GM12891 (cell line): ENCODE measurements around the gene DNER.

Experiments used
- POLR2A ChIP-seq: IDR thresholded peaks from 2 replicates; pipeline ENCODE4 v1.6.1; 2011; ENCODE audit warnings: low read depth, low read length, control low read depth
- POLR2AphosphoS5 ChIP-seq: IDR thresholded peaks from 2 replicates; pipeline ENCODE4 v1.6.1; 2011; ENCODE audit warnings: low read depth, low read length, control low read depth
- TAF1 ChIP-seq: IDR thresholded peaks from 2 replicates; pipeline ENCODE4 v1.6.1; 2011; ENCODE audit warnings: low read depth, low read length, control low read depth

DNA sequence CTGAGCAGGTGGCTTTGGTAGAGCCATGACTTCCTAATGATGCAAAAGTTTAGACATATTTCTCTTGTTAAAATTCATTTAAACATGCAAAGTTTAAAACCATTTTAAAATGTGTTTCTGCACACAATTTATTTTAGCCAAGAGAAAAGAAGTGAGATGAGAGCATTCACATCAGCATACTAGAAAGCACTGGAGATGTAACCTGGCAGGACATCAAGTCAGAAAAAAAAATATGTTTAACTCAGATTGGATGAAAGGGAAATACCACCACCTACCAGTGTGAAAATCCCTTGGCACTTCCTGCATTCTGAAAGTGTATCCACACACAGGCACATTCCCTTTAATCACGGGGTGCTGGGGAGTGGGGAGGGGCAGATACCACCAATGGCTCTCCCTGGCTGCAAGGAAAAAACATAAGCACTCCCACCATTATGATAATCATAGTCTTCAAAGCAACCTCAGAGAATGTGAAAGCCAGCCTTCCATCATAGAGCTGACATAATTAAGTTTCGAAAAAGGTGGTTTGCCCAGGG is 25.0 kb downstream of the DNER start:
- no peak for TF ChIP-seq POLR2A
- TF ChIP-seq POLR2AphosphoS5: no peak
- no peak for TF ChIP-seq TAF1
